Cortex of kidney (tissue), 1 donor: ENCODE measurements around the gene KPNA2.
"Not testable (repeated sequence)": the region's sequence is repeated elsewhere in the genome, so short reads cannot be mapped to it uniquely, and the experiment has no call there.

ENCODE experiments used
- DNase-seq: peaks from one replicate; lab custom pipeline; 2025; lab: John Stamatoyannopoulos, UW

KPNA2 gene

DNA sequence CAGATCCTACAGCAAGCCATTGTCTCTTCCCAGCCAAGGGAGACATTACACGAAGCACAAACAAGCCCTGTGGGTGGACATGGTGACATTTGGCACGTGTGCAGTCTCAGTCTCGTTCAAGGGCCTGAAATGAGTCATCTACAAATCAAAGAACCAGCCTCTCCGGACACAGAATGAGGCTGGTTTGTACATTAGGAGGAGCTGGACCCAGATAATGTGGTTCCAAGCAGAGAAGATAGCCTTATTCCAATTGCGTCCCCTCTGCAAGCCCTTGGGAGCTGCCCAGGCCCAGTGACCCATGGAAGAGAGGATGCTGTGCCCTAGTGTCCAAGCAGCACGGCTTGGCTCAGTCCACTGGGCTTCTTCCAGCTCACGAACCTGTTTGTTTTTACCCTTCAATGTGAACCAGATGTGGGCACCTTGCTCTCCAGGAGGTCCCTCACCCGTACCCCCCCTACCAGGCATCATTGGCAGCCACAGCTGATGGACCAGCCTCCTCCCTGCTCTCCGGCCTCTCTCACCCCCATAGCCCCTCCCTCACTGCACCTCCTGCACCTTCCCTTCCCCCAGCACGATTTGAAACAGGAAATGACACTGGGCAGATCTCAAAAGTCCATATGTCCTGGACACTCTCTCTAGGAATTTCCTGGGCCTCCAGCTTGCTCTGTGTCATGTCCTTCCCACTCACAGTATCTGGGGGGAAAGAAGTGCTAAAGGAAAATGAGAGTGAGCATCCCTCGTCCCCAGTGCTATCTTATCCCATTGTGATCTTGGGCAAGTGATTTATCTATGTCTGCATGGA is 26.2 kb downstream of the KPNA2 start:
- DNase-seq: no peak

DNA sequence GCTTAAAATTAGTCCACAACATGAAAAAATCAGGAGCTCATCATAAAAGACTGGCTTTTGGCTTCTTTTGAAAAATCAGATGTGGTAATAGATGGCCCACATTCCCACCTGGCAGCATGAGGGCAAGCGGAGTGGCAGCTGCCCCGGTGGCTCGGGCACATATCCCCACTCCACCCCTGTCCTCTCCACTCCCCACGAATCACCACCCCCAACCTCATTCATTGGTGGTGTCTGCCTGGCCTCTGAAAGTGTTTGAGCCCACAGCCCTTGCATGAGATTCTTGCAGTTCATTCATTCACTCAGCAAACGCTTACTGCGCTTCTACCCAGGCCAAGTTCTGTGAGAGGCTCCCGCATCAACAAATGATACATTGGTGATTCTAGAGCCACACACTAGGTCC is 29.8 kb downstream of the KPNA2 start:
- not testable (repeated sequence) for DNase-seq

DNA sequence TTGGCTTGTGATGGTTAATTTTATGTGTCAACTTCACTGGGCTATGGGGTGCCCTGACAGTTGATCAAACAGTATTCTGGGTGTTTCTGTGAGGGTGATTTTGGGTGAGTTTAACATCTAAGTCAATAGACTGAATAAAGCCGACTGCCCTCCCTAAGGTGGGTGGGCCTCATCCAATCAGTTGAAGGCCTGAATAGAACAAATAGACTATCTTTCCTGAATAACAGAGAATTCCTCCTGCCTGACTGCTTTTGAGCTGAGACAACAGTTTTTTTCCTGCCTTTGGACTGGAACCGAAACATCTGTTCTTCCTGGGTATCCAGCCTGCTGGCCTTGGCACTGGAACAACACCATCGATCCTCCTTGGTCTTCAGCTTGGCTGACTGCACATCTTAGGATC is 33.0 kb downstream of the KPNA2 start:
- not testable (repeated sequence) for DNase-seq

DNA sequence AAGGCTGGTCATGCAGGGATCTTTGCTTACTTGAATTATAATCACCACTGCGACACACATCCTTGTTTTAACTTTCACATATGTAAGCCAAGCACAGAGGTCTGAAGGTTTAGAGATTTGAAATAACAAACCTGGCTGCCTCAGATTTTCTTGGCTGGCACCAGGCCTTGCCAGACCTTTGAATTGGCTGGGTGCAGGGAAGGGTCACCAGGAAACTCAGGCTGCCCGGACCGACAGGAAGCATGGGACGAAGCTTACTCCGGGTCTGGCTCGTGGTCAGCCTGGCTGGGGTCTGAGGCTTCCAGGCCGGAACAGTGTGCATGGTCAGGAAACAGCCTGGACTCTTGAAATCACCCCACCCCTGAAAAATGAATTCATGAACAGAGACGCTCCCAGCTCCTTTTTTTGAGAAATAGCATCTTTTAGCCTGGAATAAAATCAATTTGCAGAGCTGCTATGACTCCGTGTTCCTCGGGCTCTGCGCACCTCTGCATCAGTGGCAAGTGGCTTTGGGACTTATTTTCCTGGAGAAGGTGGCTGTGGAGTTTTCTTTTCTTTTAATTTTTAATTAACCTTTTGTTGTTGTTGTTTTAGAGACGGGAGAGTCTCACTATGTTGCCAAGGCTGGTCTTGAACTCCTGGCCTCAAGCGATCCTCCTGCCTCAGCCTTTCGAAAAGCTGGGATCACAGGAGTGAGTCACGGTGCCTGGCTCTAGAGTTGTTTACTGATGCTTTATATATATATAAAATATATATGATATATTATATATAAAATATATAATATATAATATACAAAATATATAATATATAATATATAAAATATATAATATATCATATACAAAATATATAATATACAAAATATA is 35.3 kb downstream of the KPNA2 start:
- DNase-seq: not testable (repeated sequence)

DNA sequence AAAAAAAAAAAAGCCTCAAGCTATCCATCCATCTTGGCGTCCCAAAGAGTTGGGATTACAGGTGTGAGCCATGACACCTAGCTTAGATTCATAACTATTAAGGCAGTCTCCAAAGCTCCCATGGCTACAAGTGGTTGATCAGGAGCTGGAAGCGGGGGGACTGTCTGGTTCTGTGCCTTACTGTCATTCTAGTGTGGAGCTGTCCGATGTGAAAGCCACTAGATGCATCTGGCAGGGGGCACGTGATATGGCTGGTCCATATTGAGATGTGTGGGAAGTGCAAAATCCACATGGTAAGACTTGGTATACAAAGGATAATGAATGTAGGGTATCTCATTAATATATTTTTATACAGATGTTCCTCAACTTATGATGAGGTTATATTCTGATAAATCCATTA is 38.7 kb downstream of the KPNA2 start:
- no peak for DNase-seq

DNA sequence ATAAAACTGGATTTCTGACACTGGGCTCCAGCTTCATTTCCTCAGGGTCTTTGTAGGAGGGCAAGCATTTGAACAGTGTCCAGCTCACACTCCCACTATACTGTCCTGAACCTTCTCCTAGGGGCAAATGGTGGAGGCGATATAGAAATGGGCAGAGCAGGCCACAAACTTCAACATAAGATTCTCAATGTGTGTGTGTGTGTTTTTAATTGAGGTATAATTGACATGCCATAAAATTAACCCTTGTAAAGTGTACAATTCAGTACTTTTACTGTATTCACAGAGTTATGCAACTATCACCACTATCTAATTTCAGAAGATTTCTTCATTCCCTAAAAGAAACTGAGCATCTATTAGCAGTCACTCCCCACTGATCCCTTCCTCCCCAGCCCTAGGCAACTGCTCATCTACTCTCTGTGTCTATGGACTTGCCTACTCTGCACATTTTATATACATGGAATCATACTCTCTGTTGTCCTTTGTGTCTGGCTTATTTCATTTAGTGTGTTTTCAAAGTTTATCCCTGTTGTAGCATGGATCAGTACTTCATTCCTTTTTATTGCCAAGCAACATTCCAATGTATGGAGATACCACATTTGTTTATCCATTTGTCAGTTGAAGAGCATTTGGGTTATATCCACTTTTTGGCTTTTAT is 40.5 kb downstream of the KPNA2 start:
- DNase-seq: not testable (repeated sequence)

DNA sequence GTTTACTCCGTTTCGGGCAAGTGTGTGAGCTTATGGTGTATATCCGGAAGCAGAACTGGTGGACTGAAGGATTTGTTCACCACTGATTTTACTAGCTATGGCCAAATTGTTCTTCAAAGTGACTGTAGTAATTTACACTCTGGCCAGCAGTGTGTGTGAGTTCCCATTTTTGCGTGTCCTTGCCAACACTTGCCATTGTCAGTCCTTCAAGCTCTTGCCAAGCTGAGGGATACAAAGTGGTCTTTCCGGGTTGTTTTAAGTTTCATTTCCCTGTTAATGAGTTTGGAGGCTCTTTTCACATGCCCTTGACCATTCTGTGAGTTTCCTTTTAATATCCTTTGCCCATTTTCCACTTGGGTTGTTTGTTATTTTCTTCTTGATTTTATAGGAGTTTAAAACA is 42.0 kb downstream of the KPNA2 start:
- DNase-seq: not testable (repeated sequence)

DNA sequence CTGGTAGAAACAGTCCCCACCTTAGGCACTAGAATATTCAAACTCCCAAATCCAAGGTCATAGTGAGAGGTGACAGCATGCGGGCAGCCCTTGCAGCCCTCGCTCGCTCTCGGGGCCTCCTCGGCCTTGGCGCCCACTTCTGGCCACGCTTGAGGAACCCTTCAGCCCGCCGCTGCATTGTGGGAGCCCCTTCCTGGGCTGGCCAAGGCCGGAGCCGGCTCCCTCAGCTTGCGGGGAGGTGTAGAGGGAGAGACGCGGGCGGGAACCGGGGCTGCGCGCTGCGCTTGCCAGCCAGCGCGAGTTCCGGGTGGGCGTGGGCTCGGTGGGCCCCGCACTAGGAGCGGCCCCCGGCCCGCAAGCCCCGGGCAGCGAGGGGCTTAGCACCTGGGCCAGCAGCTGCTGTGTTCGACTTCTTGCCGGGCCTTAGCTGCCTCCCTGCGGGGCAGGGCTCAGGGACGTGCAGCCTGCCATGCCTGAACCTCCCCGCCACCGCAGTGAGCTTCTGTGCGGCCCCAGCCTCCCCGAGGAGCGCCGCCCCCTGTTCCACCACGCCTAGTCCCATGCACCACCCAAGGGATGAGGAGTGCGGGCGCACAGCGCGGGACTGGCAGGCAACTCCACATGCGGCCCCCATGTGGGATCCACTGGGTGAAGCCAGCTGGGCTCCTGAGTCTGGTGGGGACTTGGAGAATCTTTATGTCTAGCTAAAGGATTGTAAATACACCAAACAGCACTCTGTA is 45.0 kb downstream of the KPNA2 start:
- no peak for DNase-seq

DNA sequence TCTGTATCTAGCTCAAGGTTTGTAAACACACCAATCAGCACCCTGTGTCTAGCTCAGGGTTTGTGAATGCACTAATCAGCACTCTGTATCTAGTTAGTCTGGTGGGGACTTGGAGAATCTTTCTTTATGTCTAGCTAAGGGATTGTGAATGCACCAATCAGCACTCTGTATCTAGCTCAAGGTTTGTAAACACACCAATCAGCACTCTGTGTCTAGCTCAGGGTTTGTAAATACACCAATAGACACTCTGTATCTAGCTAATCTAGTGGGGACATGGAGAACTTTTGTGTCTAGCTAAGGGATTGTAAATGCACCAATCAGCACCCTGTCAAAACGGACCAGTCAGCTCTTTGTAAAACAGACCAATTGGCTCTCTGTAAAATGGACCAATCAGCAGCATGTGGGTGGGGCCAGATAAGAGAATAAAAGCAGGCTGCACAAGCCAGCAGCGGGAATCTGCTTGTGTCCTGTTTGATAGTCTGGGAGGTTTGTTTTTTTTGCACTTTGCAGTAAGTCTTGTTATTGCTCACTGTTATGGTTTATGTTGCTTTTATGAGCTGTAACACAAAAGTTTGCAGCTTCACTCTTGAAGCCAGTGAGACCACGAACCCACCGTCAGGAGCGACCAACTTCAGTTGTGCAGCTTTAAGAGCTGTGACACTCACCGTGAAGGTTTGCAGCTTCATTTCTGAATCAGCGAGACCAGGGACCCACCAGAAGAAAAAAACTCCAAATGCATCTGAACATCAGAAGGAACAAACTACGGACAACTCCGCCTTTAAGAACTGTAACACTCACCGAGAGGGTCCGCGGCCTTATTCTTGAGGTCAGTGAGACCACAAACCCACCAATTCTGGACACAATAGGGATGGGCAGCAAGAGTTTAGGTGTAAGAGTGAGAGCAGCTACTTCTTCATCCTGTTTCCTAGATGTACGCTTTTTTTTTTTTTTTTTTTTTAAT is 46.0 kb downstream of the KPNA2 start:
- DNase-seq: not testable (repeated sequence)

DNA sequence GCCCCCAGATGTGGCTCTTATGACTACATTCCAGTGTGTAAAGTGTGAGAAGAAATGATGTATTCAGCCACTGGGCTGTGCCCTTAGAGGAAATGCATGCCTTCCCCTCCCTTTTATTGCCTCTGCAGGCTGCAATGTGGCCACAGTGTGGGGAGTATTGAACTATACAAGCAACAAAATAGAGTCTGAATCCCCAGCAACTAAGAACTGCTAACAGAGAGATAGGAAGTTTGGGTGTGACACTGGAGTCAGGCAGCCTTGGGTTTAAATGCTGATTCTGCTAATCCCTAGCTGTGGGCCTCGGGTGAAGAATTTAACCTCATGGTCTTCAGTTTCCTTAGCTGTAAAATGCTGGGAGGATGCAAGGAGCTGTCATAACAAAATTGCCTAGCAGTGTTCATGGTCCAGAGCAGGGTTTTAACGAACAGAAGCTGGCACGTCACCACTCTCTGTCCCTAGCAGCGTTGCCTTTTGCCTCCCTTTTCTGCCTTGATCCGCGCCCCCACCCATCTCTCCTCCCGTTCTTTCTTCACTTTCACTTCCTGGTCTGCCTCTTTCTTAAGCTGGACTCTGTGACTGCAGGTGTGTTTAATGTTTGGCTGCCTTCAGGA is 50.3 kb downstream of the KPNA2 start:
- no peak for DNase-seq

DNA sequence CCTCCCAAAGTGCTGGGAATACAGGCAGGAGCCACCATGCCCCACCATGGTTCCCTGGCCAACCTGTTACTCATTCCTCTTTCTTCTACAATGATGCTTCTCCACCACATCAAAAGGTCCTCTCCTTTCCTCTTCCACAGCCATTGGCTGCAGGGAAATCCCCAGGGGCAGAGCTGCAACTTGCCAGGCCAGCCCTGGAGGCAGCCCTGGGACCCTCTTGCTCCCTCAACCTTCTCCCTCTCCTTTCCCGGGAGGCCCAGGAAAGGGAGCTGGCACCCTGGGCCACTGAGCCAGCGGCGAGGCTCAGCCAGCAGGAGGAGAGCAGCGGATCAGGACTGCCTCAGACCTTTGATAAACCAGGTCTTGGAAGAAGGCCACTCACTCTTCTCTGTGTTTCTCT is 51.1 kb downstream of the KPNA2 start:
- DNase-seq: not testable (repeated sequence)

DNA sequence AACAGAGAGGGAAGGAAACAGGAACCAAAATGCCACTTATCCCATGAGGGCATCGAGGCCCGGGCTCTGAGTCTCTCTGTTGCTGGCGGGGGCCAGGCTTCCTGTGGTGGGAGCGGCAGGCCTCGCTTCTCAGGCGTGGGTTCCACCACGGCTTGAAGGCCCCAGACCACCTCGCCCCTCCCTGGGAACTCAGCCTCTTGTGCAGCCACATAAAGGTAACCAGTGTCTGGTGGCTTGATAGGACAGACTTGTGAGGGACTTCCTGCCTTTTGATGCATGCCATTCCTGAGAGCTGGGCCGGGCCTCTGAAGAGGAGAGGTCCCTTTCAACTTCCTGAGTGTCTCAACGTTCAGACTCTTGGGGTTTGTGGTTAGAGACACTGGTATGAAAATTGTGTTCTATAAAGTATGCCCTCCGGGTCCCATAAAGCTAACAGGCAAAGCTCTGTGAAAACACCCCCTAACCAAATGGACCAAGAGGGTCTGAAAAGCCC is 51.6 kb downstream of the KPNA2 start:
- DNase-seq: not testable (repeated sequence)

DNA sequence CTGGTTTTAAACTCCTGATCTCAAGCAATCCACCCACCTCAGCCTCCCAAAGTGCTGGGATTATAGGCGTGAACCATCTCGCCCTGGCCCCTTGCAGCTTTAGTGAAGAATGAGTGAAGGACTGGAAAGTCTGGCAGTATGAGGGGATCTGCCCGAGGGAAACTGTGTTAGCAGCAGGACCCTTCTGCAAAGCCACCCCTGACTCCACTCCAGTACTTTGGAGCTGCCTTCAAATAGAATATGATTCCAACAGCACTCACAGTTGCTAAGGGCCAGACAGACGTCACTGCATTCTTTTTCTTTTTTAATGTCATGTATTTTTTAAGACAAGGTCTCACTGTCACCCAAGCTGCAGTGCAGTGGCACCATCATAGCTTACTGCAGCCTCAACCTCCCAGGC is 52.3 kb downstream of the KPNA2 start:
- DNase-seq: no peak

DNA sequence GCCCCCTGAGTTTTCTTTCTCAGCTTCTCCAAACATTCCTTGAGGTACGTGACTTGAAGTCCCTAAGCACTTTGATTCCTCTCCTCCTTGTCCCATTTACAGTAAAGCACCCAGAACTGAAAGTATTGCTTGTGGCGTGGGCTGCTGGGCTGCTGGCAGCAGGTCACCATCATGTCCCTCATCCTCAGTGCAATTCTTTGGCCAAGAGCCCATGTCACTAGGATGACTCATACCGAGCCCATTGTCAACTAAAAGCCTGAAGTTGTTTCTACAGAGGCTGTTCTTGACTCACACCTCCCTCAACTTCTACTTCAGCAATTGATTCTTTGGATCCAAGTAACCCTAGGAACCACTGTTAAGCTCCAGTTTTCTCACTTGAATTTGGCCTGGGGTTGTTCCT is 54.3 kb downstream of the KPNA2 start:
- DNase-seq: no peak

DNA sequence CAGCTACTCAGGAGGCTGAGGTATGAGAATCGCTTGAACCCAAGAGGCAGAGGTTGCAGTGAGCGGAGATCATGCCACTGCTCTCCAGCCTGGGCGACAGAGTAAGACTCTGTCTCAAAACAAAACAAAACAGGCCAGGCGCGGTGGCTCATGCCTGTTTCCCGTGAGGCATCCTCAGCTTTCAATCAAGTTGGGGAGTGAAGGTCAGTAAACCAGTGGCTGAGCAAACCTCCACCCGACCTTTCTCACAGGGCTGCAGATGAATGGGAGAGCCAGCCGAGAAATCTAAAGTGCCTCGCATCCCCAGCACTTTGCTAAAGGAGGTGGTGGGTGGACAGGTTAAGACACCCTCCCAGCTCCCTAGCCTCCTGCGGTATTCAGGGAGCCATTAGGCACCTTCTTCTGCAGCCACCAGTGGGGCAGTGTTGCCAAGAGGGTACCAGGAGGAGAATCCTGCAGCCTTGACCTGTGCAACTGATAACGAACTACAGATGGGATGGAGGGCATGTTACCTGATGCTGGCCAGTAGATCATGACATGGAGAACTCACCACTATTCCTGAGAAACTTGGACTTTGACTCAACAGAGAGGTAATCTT is 59.0 kb downstream of the KPNA2 start:
- DNase-seq: no peak

DNA sequence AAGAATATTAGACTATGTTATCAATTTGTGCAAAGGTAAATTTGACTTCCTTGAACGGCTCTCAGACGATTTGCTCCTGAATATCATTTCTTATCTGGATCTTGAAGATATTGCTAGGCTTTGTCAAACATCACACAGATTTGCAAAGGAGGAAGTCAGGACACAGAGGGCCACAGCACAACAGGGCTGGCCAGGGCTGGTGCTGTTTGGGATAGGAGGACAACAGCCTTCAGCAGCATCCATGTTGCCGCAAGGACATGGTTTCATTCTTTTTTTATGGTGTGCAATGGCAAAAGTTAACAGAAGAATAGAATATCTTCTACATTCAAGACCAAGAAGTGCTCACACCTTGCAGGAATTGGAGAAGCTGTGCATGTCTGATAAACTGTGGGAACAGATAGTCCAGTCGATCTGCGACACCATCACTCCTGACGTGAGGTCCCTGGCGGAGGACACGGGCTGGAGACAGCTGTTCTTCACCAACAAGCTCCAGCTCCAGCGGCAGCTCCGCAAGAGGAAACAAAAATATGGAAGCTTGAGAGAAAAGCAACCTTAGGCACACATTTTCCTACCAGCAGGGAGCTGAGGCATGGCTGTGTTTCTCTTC is 59.8 kb downstream of the KPNA2 start:
- no peak for DNase-seq

DNA sequence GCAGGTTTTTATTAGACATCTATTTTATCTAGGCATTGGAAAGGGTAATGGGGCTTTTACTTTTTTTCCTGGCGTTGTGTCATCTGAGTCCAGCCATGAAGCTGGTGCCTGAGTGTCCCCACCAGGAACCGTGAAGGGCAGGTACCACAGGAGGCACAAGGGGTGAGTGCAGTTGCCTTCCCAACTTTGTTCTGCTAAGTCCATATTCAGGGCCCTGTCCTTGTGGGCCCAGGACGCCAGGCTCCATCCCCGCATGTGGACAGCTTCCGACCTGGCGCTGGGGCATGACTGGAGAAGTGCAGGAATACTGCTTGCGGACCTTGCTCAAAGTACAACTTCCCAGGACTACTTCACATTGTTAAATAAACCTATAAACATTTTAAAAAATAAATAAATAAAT is 60.6 kb downstream of the KPNA2 start:
- no peak for DNase-seq
